Measurements from ENCODE around the gene CENPO. TPM values are rescaled to one million over a fixed set of nuclear protein-coding genes. Genes with fewer than 3 reads are reported as not detected.

The CENPO gene
- polyA plus RNA-seq, 1 donor from 2014 or later, result 2.6 TPM

GRCh38 chr2:24806661-24807036 is 13.4 kb downstream of the CENPO start:
- Mint-ChIP-seq H3K4me3 (no peak overlapping the region), H3K36me3 (peaks cover 2% of the 10 kb centered on the region), H3K27ac (no peak overlapping the region), H3K9me3 (peaks cover 0 to 8% (median 3%) of the 10 kb centered on the region in 3 donors), H3K27me3 (no peaks in the 10 kb centered on the region), H3K4me1 (peaks cover 0 to 3% (median 0%) of the 10 kb centered on the region in 3 donors)

GRCh38 chr2:24809316-24810007 is 16.2 kb downstream of the CENPO start:
- H3K27me3 Mint-ChIP-seq, result no peaks in the 10 kb centered on the region
- H3K27ac Mint-ChIP-seq, result peak overlapping the region in 1 of 3 donors; percentile 78

GRCh38 chr2:24813691-24814137 is 20.5 kb downstream of the CENPO start:
- Mint-ChIP-seq H3K27me3 (no peaks in the 10 kb centered on the region), H3K4me1 (peaks cover 0 to 4% (median 0%) of the 10 kb centered on the region in 3 donors), H3K9me3 (no peaks in the 10 kb centered on the region), H3K27ac (peak overlapping the region in 1 of 3 donors; percentile 45), H3K36me3 (peaks cover 10% of the 10 kb centered on the region), H3K4me3 (no peak overlapping the region)

More at GRCh38 chr2:24809316-24810007, 16.2 kb downstream of the CENPO start:
- peaks cover 0 to 3% (median 0%) of the 10 kb centered on the region in 3 donors for H3K4me1 Mint-ChIP-seq
- H3K9me3 Mint-ChIP-seq, result peaks cover 0 to 8% (median 3%) of the 10 kb centered on the region in 3 donors
- H3K36me3 Mint-ChIP-seq, result peaks cover 4% of the 10 kb centered on the region
- H3K4me3 Mint-ChIP-seq, result no peak overlapping the region

- peaks cover 0 to 4% (median 0%) of the 10 kb centered on the region in 3 donors for H3K4me1 Mint-ChIP-seq
- peaks cover 10% of the 10 kb centered on the region for H3K36me3 Mint-ChIP-seq
- no peaks in the 10 kb centered on the region for H3K9me3 Mint-ChIP-seq
- no peaks in the 10 kb centered on the region for H3K27me3 Mint-ChIP-seq
- H3K27ac Mint-ChIP-seq, result no peak overlapping the region
- no peak overlapping the region for H3K4me3 Mint-ChIP-seq
These were observed 21.3 kb downstream of the CENPO start for GRCh38 chr2:24814516-24814915.

GRCh38 chr2:24815171-24815570 is 21.9 kb downstream of the CENPO start:
- H3K27me3 Mint-ChIP-seq, result no peaks in the 10 kb centered on the region
- H3K4me1 Mint-ChIP-seq, result peaks cover 0 to 4% (median 0%) of the 10 kb centered on the region in 3 donors
- H3K9me3 Mint-ChIP-seq, result no peaks in the 10 kb centered on the region
- peaks cover 10% of the 10 kb centered on the region for H3K36me3 Mint-ChIP-seq
- H3K27ac Mint-ChIP-seq, result no peak overlapping the region
- no peak overlapping the region for H3K4me3 Mint-ChIP-seq

- H3K4me3 Mint-ChIP-seq, result peak overlapping the region in 1 of 4 donors; percentile 28
- H3K27ac Mint-ChIP-seq, result no peak overlapping the region
- H3K27me3 Mint-ChIP-seq, result no peaks in the 10 kb centered on the region
- no peaks in the 10 kb centered on the region for H3K9me3 Mint-ChIP-seq
- H3K36me3 Mint-ChIP-seq, result peaks cover 10% of the 10 kb centered on the region
- peaks cover 0 to 4% (median 0%) of the 10 kb centered on the region in 3 donors for H3K4me1 Mint-ChIP-seq
These were observed 23.2 kb downstream of the CENPO start for GRCh38 chr2:24816404-24816803.

- H3K27me3 Mint-ChIP-seq, result no peaks in the 10 kb centered on the region
- peaks cover 0 to 4% (median 0%) of the 10 kb centered on the region in 3 donors for H3K4me1 Mint-ChIP-seq
- no peak overlapping the region for H3K27ac Mint-ChIP-seq
- no peak overlapping the region for H3K4me3 Mint-ChIP-seq
- H3K36me3 Mint-ChIP-seq, result peaks cover 10% of the 10 kb centered on the region
- H3K9me3 Mint-ChIP-seq, result no peaks in the 10 kb centered on the region
These were observed 23.7 kb downstream of the CENPO start for GRCh38 chr2:24816884-24817283.

GRCh38 chr2:24818721-24819167 is 25.5 kb downstream of the CENPO start:
- Mint-ChIP-seq H3K9me3 (no peaks in the 10 kb centered on the region), H3K36me3 (peaks cover 10% of the 10 kb centered on the region), H3K4me1 (peaks cover 0 to 4% (median 0%) of the 10 kb centered on the region in 3 donors), H3K27ac (no peak overlapping the region), H3K27me3 (no peaks in the 10 kb centered on the region), H3K4me3 (no peak overlapping the region)

- peaks cover 0 to 4% (median 0%) of the 10 kb centered on the region in 3 donors for H3K4me1 Mint-ChIP-seq
- H3K4me3 Mint-ChIP-seq, result no peak overlapping the region
- H3K9me3 Mint-ChIP-seq, result no peaks in the 10 kb centered on the region
- H3K36me3 Mint-ChIP-seq, result peaks cover 8% of the 10 kb centered on the region
- H3K27ac Mint-ChIP-seq, result no peak overlapping the region
- H3K27me3 Mint-ChIP-seq, result no peaks in the 10 kb centered on the region
These were observed 26.4 kb downstream of the CENPO start for GRCh38 chr2:24819442-24820174.

GRCh38 chr2:24820175-24820513 is 26.9 kb downstream of the CENPO start:
- no peak overlapping the region for H3K4me3 Mint-ChIP-seq
- no peaks in the 10 kb centered on the region for H3K9me3 Mint-ChIP-seq
- H3K27ac Mint-ChIP-seq, result no peak overlapping the region
- no peaks in the 10 kb centered on the region for H3K27me3 Mint-ChIP-seq
- H3K4me1 Mint-ChIP-seq, result peaks cover 0 to 4% (median 0%) of the 10 kb centered on the region in 3 donors
- H3K36me3 Mint-ChIP-seq, result peaks cover 8% of the 10 kb centered on the region

- Mint-ChIP-seq H3K9me3 (no peaks in the 10 kb centered on the region), H3K27me3 (no peaks in the 10 kb centered on the region), H3K27ac (no peak overlapping the region), H3K36me3 (peaks cover 3% of the 10 kb centered on the region), H3K4me1 (peaks cover 0 to 2% (median 0%) of the 10 kb centered on the region in 3 donors), H3K4me3 (no peak overlapping the region)
These were observed 27.6 kb downstream of the CENPO start for GRCh38 chr2:24820598-24821432.

GRCh38 chr2:24821433-24821891 is 28.2 kb downstream of the CENPO start:
- H3K36me3 Mint-ChIP-seq, result peaks cover 2% of the 10 kb centered on the region
- no peaks in the 10 kb centered on the region for H3K27me3 Mint-ChIP-seq
- peaks cover 0 to 5% (median 1%) of the 10 kb centered on the region in 3 donors for H3K4me1 Mint-ChIP-seq
- H3K27ac Mint-ChIP-seq, result no peak overlapping the region
- H3K9me3 Mint-ChIP-seq, result no peaks in the 10 kb centered on the region
- peak overlapping the region in 1 of 4 donors; percentile 22 for H3K4me3 Mint-ChIP-seq

GRCh38 chr2:24822049-24822706 is 29.0 kb downstream of the CENPO start:
- Mint-ChIP-seq H3K27me3 (no peaks in the 10 kb centered on the region), H3K4me1 (peaks cover 0 to 6% (median 2%) of the 10 kb centered on the region in 3 donors), H3K4me3 (no peak overlapping the region), H3K36me3 (peaks cover 2% of the 10 kb centered on the region), H3K9me3 (no peaks in the 10 kb centered on the region), H3K27ac (peak overlapping the region in 1 of 3 donors; percentile 86)

- H3K27ac Mint-ChIP-seq, result no peak overlapping the region
- H3K4me1 Mint-ChIP-seq, result peaks cover 0 to 7% (median 4%) of the 10 kb centered on the region in 3 donors
- no peaks in the 10 kb centered on the region for H3K27me3 Mint-ChIP-seq
- H3K4me3 Mint-ChIP-seq, result no peak overlapping the region
- peaks cover 2% of the 10 kb centered on the region for H3K36me3 Mint-ChIP-seq
- H3K9me3 Mint-ChIP-seq, result no peaks in the 10 kb centered on the region
These were observed 30.9 kb downstream of the CENPO start for GRCh38 chr2:24824071-24824588.

Data from IgD-negative memory B cell (primary cell).